ENCODE measurements around the gene ALPP. TPM values are rescaled to one million over a fixed set of nuclear protein-coding genes. Genes with fewer than 3 reads are reported as not detected.
"Not testable (repeated sequence)": the region's sequence is repeated elsewhere in the genome, so short reads cannot be mapped to it uniquely, and the experiment has no call there.

Gene ALPP
- total RNA-seq, 3 donors from 2014 or later (not counting 1 experiment from before 2014, with no cell fraction given) = 0.30 TPM; not detected in 2

DNA sequence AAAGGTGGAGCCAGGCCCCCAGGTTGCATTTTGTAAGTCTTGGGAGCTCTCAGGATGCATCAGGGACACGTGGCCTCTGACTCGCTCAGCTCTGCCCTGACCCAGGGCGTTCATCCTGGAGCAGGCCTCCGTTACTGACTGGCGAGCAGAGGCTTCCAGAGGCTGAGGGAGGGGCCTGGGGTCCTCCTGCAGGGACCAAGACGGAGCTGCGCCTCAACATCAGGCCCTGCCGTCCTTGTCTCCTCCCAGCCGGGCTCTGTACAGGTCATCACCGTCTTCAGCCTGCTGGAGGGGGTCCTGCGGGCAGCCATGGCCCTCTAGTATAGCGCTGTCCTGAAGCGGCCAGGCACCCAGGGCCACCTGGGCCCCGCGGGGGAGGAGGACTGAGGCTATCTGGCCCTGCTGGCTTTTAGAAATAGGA lies 10.2 kb upstream of the ALPP start:
- TF ChIP-seq, protein P1, sequence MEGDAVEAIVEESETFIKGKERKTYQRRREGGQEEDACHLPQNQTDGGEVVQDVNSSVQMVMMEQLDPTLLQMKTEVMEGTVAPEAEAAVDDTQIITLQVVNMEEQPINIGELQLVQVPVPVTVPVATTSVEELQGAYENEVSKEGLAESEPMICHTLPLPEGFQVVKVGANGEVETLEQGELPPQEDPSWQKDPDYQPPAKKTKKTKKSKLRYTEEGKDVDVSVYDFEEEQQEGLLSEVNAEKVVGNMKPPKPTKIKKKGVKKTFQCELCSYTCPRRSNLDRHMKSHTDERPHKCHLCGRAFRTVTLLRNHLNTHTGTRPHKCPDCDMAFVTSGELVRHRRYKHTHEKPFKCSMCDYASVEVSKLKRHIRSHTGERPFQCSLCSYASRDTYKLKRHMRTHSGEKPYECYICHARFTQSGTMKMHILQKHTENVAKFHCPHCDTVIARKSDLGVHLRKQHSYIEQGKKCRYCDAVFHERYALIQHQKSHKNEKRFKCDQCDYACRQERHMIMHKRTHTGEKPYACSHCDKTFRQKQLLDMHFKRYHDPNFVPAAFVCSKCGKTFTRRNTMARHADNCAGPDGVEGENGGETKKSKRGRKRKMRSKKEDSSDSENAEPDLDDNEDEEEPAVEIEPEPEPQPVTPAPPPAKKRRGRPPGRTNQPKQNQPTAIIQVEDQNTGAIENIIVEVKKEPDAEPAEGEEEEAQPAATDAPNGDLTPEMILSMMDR (IDR thresholded peaks at IDR 0.05) = no peak
- intact Hi-C loops (cut with micrococcal nuclease) = no loop called here
- 89% methylated on average over 15 of the region's 15 CpGs for WGBS (ENCODE audit: insufficient coverage)

DNA sequence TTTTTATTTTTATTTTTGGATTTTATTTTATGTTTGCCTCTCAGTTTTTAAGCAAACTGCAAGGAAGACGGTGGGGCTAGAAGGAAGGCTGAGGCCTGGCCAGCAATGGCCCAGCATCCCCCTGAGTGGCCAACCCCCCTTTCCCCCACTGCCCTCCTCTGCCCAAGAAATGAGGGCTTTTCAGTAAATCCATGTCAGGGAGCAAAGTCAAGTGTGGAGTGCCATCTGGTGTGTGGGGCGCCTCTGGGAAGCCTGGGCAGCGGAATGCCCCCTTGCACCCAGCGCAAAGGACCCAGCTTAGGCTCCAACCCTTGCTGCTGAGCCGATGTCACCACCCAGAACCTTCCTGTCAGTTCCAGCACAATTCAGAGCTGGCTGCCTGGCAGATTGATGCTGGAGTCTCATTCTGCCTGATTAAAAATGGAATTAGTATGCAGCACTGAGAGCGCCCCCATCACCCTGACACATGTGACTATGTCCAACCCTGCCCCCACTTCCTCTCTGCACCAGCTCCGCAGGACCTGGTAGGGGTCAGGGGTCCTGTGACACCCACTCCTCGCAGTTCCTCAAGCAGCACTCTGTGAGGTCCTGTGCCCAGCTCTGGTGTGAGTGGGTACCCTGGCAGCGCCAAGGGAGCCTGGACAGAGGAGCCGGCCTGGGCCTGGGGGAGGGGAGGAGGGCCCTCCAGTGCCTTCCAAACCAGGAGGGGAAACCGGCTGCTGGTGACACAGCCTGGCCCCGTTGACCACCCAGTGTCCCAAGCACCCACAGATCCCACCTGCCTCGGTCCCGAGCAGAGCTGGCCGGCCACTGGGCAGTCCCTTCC lies 9.2 kb upstream of the ALPP start:
- Histone ChIP-seq H3K4me1 (ENCODE audit: control insufficient read depth, insufficient read depth, low read length) (peaks cover 10% of the 10 kb centered on the region), H3K36me3 (ENCODE audit: control insufficient read depth, insufficient read depth, low read length) (no peaks in the 10 kb centered on the region), H3K27ac (ENCODE audit: low read length) (no peak overlapping the region), H3K27me3 (ENCODE audit: control insufficient read depth, insufficient read depth, low read length) (no peaks in the 10 kb centered on the region), H3K9me3 (ENCODE audit: control insufficient read depth, insufficient read depth, low read length) (no peaks in the 10 kb centered on the region), H3K4me3 (ENCODE audit: low read length) (no peak overlapping the region)
- Mint-ChIP-seq H3K36me3 (no peaks in the 10 kb centered on the region), H3K9me3 (no peaks in the 10 kb centered on the region), H3K27me3 (ENCODE audit: low read depth in 2 of 2) (no peaks in the 10 kb centered on the region), H3K4me3 (no peak overlapping the region), H3K27ac (no peak overlapping the region), H3K4me1 (peaks cover 0 to 11% of the 10 kb centered on the region in 2 donors)
- intact Hi-C loops (cut with micrococcal nuclease) = no loop called here
- ATAC-seq (no peak), DNase-seq (no peak)
- WGBS (ENCODE audit: insufficient coverage) = 73% methylated on average over 15 of the region's 15 CpGs
- TF ChIP-seq, protein P1 (IDR thresholded peaks at IDR 0.05) = no peak

More for the DNA sequence above, 10.2 kb upstream of the ALPP start:
- ATAC-seq (no peak), DNase-seq (no peak)
- Mint-ChIP-seq H3K4me3 (no peak overlapping the region), H3K36me3 (no peaks in the 10 kb centered on the region), H3K27me3 (ENCODE audit: low read depth in 2 of 2) (no peaks in the 10 kb centered on the region), H3K4me1 (peaks cover 5 to 21% of the 10 kb centered on the region in 2 donors), H3K9me3 (no peaks in the 10 kb centered on the region), H3K27ac (no peak overlapping the region)
- Histone ChIP-seq H3K36me3 (ENCODE audit: control insufficient read depth, insufficient read depth, low read length) (no peaks in the 10 kb centered on the region), H3K4me1 (ENCODE audit: control insufficient read depth, insufficient read depth, low read length) (peaks cover 20% of the 10 kb centered on the region), H3K4me3 (ENCODE audit: low read length) (no peak overlapping the region), H3K27me3 (ENCODE audit: control insufficient read depth, insufficient read depth, low read length) (no peaks in the 10 kb centered on the region), H3K27ac (ENCODE audit: low read length) (no peak overlapping the region), H3K9me3 (ENCODE audit: control insufficient read depth, insufficient read depth, low read length) (no peaks in the 10 kb centered on the region)

DNA sequence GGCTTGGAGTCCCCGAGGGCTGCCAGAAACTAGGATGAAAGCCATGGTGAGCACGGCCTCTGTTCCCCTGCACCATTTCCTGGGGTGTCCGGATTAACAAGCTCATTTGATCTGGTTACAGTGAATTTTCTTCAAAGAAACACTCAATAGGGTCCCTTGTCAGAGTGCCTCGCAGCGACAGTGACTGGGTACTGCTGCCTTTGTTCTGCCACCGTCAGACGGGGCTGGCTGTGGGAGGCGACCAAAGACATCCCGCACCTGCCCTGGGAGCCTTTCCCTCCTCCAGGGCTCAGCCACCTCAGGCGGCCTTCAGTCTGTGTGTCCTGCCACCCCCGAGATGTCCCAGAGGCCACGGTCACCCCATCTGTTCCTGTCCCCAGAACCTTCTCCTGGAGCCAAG lies 8.5 kb upstream of the ALPP start:
- H3K27ac Mint-ChIP-seq; H3K4me1 Mint-ChIP-seq; H3K9me3 Mint-ChIP-seq; H3K4me3 ChIP-seq (ENCODE audit: low read length); H3K27me3 ChIP-seq (ENCODE audit: control insufficient read depth, insufficient read depth, low read length); H3K4me1 ChIP-seq (ENCODE audit: control insufficient read depth, insufficient read depth, low read length); H3K36me3 Mint-ChIP-seq; intact Hi-C loops (cut with micrococcal nuclease); ATAC-seq; H3K36me3 ChIP-seq (ENCODE audit: control insufficient read depth, insufficient read depth, low read length); H3K27me3 Mint-ChIP-seq (ENCODE audit: low read depth in 2 of 2); H3K27ac ChIP-seq (ENCODE audit: low read length); DNase-seq; H3K4me3 Mint-ChIP-seq; H3K9me3 ChIP-seq (ENCODE audit: control insufficient read depth, insufficient read depth, low read length): not testable (repeated sequence)
- WGBS (ENCODE audit: insufficient coverage) = 31% methylated on average over 5 of the region's 12 CpGs

DNA sequence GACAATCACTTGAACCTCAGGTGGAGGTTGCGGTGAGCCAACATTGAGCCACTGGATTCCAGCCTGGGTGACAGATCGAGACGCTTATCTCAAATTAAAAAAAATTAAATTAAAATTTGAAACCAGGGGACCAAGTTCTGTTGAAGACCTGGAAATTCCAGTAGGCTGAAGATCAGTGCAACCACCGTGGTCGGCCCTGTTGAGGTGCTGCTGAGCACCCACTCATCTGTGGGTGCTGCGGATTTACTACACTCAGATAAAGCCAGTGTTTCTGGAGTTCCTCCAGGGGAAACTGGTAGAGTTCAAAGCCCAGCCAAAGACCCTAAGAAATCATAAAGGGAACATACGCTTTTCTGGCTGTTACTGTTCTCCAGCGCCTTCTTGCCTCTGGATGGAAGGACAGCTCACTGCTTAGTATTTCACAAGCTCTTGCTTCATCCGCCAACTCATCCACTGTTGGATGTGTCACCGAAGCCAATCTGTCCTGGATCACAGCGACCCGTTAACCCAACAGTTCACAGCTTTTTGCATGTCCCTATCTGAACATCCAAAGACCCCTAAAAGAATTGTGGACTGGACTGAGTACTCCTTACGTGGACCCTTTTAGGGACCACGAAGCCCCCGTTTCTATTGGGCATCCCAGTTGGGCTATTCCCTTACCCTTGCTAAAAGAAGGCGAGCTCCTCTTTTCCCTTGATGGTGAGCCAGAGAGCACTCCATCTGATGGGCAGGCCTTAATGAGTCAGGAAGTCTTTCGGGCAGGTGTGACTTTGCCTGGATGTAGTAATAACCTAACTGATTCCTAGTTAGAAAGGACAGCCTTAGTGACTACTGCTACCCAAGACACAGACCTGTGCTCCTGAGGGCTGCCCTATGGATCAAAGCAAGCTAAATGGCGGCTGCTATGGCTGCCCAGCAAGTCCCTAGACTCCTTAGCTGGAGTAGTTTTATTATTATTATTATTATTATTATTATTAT lies 6.0 kb upstream of the ALPP start:
- TF ChIP-seq, protein P1 (IDR thresholded peaks at IDR 0.05) = no peak
- no peaks in the 10 kb centered on the region for H3K9me3 Mint-ChIP-seq
- H3K27ac ChIP-seq (ENCODE audit: low read length) = no peak overlapping the region
- no peak overlapping the region for H3K27ac Mint-ChIP-seq
- no peaks in the 10 kb centered on the region for H3K36me3 ChIP-seq (ENCODE audit: control insufficient read depth, insufficient read depth, low read length)
- H3K4me3 Mint-ChIP-seq = no peak overlapping the region
- no peaks in the 10 kb centered on the region for H3K9me3 ChIP-seq (ENCODE audit: control insufficient read depth, insufficient read depth, low read length)
- H3K27me3 Mint-ChIP-seq (ENCODE audit: low read depth in 2 of 2) = no peaks in the 10 kb centered on the region
- no peaks in the 10 kb centered on the region for H3K27me3 ChIP-seq (ENCODE audit: control insufficient read depth, insufficient read depth, low read length)
- H3K4me1 ChIP-seq (ENCODE audit: control insufficient read depth, insufficient read depth, low read length) = no peaks in the 10 kb centered on the region
- no peak for ATAC-seq
- no peaks in the 10 kb centered on the region for H3K4me1 Mint-ChIP-seq
- intact Hi-C loops (cut with micrococcal nuclease) = no loop called here
- 94% methylated on average over 17 of the region's 18 CpGs for WGBS (ENCODE audit: insufficient coverage)
- DNase-seq = no peak
- no peaks in the 10 kb centered on the region for H3K36me3 Mint-ChIP-seq
- H3K4me3 ChIP-seq (ENCODE audit: low read length) = no peak overlapping the region

All from natural killer cell (primary cell).